ENCODE measurements around the gene ADCY7.

DNA sequence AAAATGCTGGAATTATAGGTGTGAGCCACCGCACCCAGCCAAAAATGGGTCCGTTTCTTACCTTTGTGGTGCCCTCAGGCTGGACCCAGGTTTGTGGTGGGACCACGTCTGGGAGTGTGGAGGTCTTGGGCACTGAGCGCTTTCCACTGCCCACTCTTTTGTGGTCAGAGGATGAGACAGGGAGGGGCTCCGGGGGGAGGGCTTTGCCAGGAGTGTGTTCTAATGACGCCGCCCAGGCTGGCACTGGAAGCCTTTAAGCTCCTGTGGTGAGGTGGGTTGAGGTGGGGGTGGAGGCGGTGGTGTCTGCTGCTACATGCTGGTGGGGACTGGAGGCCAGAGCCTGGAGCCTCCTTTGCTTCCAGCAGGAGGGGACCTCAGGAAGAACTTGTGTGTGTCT is 12.8 kb upstream of the ADCY7 start:
- TF ChIP-seq, protein P1, sequence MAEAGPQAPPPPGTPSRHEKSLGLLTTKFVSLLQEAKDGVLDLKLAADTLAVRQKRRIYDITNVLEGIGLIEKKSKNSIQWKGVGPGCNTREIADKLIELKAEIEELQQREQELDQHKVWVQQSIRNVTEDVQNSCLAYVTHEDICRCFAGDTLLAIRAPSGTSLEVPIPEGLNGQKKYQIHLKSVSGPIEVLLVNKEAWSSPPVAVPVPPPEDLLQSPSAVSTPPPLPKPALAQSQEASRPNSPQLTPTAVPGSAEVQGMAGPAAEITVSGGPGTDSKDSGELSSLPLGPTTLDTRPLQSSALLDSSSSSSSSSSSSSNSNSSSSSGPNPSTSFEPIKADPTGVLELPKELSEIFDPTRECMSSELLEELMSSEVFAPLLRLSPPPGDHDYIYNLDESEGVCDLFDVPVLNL (CRISPR knock-in tag; IDR thresholded peaks at IDR 0.05; ENCODE audit: borderline replicate concordance, low read depth), result no peak
- no peak for TF ChIP-seq RELA (CRISPR knock-in tag; IDR thresholded peaks at IDR 0.05; ENCODE audit: borderline replicate concordance)
- no peak for TF ChIP-seq SP1 (CRISPR knock-in tag; conservative IDR thresholded peaks at IDR 0.05)
- TF ChIP-seq ZNF396 (CRISPR knock-in tag; IDR thresholded peaks at IDR 0.05; ENCODE audit: borderline replicate concordance), result no peak
- TF ChIP-seq, protein P2, sequence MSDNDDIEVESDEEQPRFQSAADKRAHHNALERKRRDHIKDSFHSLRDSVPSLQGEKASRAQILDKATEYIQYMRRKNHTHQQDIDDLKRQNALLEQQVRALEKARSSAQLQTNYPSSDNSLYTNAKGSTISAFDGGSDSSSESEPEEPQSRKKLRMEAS (CRISPR knock-in tag; IDR thresholded peaks at IDR 0.05), result no peak
- TF ChIP-seq, protein P3, sequence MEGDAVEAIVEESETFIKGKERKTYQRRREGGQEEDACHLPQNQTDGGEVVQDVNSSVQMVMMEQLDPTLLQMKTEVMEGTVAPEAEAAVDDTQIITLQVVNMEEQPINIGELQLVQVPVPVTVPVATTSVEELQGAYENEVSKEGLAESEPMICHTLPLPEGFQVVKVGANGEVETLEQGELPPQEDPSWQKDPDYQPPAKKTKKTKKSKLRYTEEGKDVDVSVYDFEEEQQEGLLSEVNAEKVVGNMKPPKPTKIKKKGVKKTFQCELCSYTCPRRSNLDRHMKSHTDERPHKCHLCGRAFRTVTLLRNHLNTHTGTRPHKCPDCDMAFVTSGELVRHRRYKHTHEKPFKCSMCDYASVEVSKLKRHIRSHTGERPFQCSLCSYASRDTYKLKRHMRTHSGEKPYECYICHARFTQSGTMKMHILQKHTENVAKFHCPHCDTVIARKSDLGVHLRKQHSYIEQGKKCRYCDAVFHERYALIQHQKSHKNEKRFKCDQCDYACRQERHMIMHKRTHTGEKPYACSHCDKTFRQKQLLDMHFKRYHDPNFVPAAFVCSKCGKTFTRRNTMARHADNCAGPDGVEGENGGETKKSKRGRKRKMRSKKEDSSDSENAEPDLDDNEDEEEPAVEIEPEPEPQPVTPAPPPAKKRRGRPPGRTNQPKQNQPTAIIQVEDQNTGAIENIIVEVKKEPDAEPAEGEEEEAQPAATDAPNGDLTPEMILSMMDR (IDR thresholded peaks at IDR 0.05), result no peak
- no peak for TF ChIP-seq KAT7 (CRISPR knock-in tag; IDR thresholded peaks at IDR 0.05; ENCODE audit: borderline replicate concordance)
- no peak for TF ChIP-seq CREM (CRISPR knock-in tag; IDR thresholded peaks at IDR 0.05)
- TF ChIP-seq NFE2L1 (CRISPR knock-in tag; IDR thresholded peaks at IDR 0.05), result no peak
- TF ChIP-seq TEAD4 (CRISPR knock-in tag; IDR thresholded peaks at IDR 0.05), result no peak
- no peak for TF ChIP-seq ATF1 (CRISPR knock-in tag; IDR thresholded peaks at IDR 0.05)
- TF ChIP-seq, protein P4, sequence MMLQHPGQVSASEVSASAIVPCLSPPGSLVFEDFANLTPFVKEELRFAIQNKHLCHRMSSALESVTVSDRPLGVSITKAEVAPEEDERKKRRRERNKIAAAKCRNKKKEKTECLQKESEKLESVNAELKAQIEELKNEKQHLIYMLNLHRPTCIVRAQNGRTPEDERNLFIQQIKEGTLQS (CRISPR knock-in tag; conservative IDR thresholded peaks at IDR 0.05), result no peak

All from WTC11 (cell line).